Renal cortical epithelial cell (primary cell): ENCODE measurements around the gene CNOT11. TPM values are rescaled to one million over a fixed set of nuclear protein-coding genes. Genes with fewer than 3 reads are reported as not detected.

Source experiments
- DNase-seq: peaks from one replicate; pipeline ENCODE4 v3.0.0-alpha.2; 2011; ENCODE audit warnings: low read depth
- total RNA-seq: library from RNA; depleted of rRNA; stranded (reverse); fragments of >200 nt; gene quantifications from 2 replicates; pipeline ENCODE4 v1.2.3, GENCODE V29; 2014

The CNOT11 gene
- total RNA-seq, 1 donor from 2014 or later, result 39.4 TPM

GRCh38 chr2:101277111-101277510, 24.4 kb downstream of the CNOT11 start:
- no peak for DNase-seq

- DNase-seq, result no peak
These were observed 26.2 kb downstream of the CNOT11 start for GRCh38 chr2:101278925-101279324.

DNA sequence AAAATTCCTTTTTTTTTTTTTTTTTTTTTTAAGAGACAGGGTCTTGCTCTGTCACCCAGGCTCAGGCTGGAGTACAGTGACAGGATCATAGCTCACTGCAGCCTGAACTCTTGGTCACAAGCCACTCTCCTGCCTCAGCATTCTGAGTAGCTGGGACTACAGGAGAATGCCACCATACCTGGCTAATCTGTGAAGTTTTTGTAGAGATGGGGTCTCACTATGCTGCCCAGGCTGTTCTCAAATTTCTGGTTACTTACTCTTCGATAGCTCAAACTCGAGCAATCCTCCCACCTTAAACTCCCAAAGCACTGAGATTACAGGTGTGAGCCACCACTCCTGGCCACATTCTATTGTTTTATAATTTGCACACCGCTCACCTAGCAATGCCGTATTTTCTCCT, 28.8 kb downstream of the CNOT11 start:
- no peak for DNase-seq

DNA sequence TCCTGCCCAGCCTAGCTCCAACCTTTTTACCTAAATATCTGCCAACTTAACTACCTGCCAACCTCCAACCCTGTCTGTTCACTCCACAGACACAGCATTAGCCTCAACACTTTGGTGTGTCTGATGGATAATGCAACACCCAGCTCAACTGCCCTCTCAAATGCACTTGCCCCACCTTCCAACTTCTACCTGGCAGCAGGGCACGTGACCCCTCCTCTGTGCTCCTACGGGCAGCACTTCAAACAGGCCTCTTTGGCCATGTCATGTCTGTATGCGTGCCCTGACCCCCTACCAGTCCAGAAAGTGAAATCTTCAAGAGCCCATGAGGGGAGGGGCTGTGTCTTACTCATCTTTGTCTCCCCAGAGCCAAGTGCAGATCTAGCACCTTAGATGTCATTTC, 30.3 kb downstream of the CNOT11 start:
- no peak for DNase-seq

GRCh38 chr2:101286684-101287083, 34.0 kb downstream of the CNOT11 start:
- no peak for DNase-seq

- DNase-seq, result no peak
These were observed 34.6 kb downstream of the CNOT11 start for GRCh38 chr2:101287303-101287702.

DNA sequence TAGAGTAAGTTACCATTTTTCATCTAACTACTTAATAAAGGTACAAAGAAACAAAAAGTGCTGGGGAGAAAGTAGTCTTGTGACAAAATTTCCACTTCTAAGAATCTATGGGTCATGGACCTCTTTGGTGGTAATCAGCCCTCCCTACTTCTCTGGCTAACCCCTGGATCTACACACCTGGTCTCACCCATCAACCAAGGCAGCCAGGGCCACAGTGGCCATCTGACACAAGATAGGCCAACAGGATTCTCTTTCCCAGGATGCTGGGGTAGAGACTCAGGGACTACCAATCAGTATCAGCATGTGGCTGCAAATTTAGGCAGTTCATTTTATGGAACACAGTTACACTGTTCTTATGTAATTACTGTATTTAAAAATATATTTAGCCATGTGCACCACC, 38.0 kb downstream of the CNOT11 start:
- no peak for DNase-seq

DNA sequence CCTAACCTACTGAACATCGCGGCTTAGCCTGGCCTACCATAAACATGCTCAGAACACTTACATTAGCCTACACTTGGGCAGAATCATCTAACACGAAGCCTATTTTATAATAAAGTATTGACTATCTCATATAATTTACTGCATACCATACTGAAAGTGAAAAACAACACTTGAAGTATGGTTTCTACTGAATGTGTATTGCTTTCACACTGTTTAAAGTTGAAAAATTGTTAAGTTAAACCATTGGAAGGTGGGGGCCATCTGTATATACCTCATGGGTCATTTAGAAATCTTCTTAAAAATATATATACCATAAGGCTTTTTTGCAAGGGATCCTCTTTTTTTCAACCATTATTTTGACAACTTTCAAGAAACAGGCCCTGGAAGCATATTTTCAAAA, 39.3 kb downstream of the CNOT11 start:
- DNase-seq, result no peak

GRCh38 chr2:101293544-101293943, 40.9 kb downstream of the CNOT11 start:
- no peak for DNase-seq

DNA sequence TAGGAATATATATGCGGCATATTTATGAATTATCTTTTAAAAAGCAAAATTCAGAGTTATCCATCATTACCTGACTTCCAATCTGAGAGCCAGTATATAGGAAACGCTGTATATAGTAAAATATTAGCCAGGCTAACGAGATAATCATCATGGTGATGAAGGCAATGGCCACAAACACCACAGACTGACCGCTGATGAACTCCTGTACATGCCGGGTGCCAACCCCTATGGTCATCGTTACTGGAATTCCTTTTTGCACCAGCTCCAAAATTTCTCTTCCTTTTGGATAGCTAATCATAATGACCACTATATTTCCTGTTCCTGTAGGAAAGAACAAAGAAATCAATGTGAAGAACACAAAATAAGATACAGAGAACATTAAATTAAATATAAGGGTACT, 42.2 kb downstream of the CNOT11 start:
- DNase-seq, result no peak

DNA sequence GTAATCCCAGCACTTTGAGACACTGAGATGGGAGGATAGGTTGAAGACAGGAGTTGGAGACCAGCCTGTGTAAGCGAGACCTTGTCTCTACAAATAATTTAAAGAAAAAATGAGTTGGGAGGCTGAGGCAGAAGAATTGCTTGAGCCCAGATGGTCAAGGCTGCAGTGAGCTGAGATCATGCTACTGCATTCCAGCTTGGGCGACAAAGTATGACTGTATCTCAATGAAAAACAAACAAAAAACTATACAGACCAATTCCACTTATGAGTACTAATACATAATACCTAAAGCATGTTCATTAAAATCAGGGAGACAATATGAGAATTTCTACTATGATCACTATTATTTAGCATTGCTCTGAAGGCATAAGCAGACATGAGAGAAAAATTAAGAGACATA, 43.2 kb downstream of the CNOT11 start:
- no peak for DNase-seq

DNA sequence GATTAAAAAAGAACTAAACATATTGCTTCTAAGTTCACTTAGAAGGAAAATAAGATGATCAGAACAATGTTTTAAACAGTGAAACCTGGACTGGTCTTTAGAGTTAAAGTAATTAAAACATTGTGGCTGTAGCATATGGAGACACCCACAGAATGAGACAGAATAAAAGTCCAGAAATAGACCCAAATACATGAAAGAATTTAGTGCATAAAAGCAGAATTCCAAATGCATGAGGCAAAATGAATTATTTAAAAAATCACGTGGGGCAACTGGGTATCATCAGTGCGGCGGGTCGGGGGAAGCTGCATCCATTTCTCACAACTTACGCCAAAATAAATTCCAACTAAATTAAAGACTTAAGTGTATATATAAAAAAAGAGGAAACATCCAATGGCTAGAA, 43.7 kb downstream of the CNOT11 start:
- no peak for DNase-seq

DNA sequence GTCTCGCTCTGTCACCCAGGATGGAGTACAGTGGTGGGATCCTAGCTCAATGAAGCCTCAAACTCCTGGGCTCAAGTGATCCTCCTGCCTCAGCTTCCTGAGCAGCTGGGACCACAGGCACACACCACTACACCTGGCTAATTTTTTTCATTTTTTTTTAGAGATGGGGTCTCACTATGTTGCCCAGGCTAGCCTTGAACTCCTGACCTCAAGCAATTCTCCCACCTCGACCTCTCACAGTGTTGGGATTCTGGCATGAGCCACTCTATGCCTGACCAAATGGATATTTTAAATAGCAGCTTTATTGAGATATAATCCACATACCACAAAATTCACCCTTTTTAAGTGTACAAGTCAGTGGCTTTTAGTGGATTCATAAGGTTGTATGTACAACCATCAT, 44.7 kb downstream of the CNOT11 start:
- no peak for DNase-seq

- DNase-seq, result no peak
These were observed 46.9 kb downstream of the CNOT11 start for GRCh38 chr2:101299604-101300003.

- no peak for DNase-seq
These were observed 47.5 kb downstream of the CNOT11 start for GRCh38 chr2:101300164-101300563.

GRCh38 chr2:101300836-101301235, 48.1 kb downstream of the CNOT11 start:
- no peak for DNase-seq

DNA sequence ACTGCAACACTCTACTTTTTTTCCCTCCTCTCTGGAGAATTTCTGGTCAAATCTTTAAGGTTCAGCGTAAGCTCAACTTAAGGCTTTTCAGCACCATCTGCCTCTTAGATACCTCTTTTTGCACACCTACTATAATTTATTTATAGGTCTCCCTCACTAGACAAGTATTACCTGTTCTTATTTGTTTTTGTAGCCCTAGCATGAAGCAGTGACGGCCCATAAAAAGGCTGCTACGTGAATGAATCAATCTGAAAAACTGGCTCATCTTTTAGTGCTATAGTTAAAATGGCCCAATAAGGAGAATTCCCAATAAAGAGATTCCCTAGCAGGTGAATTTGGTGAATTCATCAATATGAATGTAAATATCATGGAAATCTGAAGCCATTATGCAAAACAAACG, 49.3 kb downstream of the CNOT11 start:
- no peak for DNase-seq

DNA sequence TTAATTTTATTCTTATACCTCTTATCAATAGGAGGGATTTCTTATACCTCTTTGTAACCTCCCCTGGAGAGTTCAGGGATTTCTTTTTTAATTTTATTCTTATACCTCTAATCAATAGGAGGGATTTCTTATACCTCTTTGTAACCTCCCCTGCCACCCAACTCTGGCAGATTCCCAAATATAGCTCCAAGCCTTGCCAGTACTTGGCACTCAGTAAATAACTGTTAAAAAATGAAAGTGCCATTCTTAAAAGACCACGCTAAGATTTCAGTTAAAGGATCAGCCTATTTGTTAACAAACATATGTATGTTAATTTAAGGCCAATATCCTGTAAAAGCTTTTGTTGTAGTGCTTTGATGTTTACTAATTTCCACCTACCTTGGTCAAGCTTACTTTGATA, 51.0 kb downstream of the CNOT11 start:
- DNase-seq, result no peak

DNA sequence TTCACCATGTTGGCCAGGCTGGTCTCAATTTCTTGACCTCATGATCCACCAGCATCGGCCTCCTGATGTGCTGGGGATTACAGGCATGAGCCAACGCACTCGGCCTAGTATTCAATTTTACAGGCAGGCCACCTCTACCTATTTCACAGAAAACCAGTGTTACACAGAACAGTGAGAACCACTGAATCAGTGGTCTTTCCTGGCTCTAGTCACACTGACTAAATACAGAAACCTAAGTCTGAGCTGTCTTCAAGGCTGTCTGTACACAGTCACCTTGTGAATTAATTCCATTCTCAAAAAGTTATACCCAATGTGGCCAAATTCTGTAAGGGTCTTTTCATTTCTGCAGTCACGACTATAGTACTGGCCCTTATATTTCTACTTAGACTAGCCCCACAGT, 52.3 kb downstream of the CNOT11 start:
- no peak for DNase-seq

DNA sequence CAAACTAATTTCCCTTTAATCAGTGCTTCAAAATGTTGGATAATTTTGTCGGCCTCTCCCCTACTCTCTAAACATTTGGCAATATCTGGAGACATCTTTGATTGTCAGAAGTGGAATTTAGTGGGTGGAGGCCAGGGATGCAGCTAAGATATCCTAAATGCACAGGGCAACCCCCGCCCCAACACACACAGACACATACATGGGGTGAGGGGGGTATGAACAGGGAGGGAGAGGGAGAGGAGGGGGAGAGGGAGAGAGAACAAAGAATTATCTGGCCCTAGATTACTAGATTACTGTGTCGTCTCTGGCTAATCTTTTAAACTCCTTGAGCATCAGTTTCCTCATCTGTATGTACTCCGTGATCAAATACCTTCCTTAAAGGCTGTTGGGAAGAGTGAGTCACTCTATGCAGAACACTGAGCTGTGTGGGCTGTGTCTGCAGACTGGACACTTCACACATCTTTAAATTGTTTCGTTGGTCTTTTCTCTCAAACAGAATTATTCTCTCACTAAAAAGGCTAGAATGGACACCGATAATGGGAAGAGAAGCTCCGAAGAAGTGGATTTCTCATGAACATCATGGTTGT, 52.9 kb downstream of the CNOT11 start:
- peak; percentile 71 for DNase-seq

DNA sequence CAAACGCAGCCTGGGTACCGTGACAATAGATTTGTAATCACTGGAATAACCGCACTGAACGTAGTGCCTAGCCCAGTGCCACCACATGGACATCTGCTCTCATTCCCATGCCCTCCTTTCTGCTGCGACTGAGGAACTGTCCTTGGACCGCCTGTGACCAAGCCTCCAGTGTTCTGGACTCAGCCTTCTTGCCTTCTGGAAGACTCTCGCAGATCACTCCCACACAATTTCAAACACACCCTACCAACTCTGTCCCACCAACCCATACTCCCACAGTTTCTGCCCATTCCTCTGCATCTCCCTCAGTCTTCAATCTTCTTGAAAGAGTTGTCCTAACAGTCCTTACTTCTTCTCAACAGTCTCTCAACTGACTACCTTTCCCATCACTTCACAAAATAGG, 53.7 kb downstream of the CNOT11 start:
- DNase-seq, result no peak

DNA sequence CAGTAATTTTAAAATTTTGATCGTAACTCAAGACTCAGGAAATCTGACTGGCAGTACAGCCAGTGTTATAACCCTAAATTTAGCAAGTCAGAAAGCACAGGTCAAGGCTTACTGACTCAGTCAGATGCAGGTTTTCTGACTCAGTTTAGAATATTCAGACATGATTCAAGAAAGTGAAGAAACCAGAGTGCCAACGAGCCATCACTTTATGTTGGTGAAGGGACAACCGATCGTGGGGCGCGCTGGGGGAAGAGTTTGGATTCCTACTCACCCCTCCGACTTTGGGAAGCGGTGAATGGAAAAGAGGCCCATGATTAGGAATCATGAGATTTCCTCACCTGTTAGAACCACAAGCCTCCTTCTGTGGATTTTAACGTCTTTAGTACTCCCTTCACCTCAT, 54.8 kb downstream of the CNOT11 start:
- no peak for DNase-seq

- no peak for DNase-seq
These were observed 55.3 kb downstream of the CNOT11 start for GRCh38 chr2:101307950-101308431.

- peak; percentile 68 for DNase-seq
These were observed 55.9 kb downstream of the CNOT11 start, which contains the start of gene RNF149 for GRCh38 chr2:101308432-101309210. TSS of gene RNF149 (minus strand) at chr2:101308701. CDS start at chr2:101308588, 113 bp downstream.
